Measurements from ENCODE around the gene MORN1.

MORN1 gene

GRCh38 chr1:2318314-2319278 lies 72.8 kb downstream of the MORN1 start:
- TF ChIP-seq, protein P1, sequence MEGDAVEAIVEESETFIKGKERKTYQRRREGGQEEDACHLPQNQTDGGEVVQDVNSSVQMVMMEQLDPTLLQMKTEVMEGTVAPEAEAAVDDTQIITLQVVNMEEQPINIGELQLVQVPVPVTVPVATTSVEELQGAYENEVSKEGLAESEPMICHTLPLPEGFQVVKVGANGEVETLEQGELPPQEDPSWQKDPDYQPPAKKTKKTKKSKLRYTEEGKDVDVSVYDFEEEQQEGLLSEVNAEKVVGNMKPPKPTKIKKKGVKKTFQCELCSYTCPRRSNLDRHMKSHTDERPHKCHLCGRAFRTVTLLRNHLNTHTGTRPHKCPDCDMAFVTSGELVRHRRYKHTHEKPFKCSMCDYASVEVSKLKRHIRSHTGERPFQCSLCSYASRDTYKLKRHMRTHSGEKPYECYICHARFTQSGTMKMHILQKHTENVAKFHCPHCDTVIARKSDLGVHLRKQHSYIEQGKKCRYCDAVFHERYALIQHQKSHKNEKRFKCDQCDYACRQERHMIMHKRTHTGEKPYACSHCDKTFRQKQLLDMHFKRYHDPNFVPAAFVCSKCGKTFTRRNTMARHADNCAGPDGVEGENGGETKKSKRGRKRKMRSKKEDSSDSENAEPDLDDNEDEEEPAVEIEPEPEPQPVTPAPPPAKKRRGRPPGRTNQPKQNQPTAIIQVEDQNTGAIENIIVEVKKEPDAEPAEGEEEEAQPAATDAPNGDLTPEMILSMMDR (IDR thresholded peaks at IDR 0.05; ENCODE audit: insufficient read depth, low read length, missing control alignments), result no peak
- no peak for DNase-seq (ENCODE audit: low read depth, low spot score)
- ChIA-PET POLR2A (no interaction called here), CTCF (interaction anchor here (1.2 to 1.4 kb wide), 2 partner anchors 12 to 123 kb away, joined by 3 to 6 read pairs; partner anchors contain the start of gene FAAP20)
- no peak overlapping the region for H3K4me3 ChIP-seq (ENCODE audit: low read depth, low read length)

GRCh38 chr1:2317230-2318065 lies 73.9 kb downstream of the MORN1 start:
- TF ChIP-seq, protein P1 (IDR thresholded peaks at IDR 0.05; ENCODE audit: insufficient read depth, low read length, missing control alignments), result no peak
- CTCF ChIA-PET, result interaction anchor here (1.3 to 7.5 kb wide), 7 partner anchors 26 to 122 kb away, joined by 3 to 43 read pairs (median 5); partner anchors contain the start of gene FAAP20
- POLR2A ChIA-PET, result interaction anchor here (1.0 kb wide), 1 partner anchor 87 kb away, joined by 5 read pairs; no protein-coding TSS in a partner anchor
- H3K4me3 ChIP-seq (ENCODE audit: low read depth, low read length), result no peak overlapping the region
- DNase-seq (ENCODE audit: low read depth, low spot score), result no peak

- ChIA-PET CTCF (interaction anchor here (0.7 to 7.5 kb wide), 12 partner anchors 10 to 121 kb away, joined by 3 to 43 read pairs (median 4); partner anchors contain the start of gene FAAP20), POLR2A (interaction anchor here (1.0 to 1.1 kb wide), 2 partner anchors 87 to 88 kb away, joined by 3 to 5 read pairs; no protein-coding TSS in a partner anchor)
- TF ChIP-seq, protein P1 (IDR thresholded peaks at IDR 0.05; ENCODE audit: insufficient read depth, low read length, missing control alignments), result no peak
- no peak overlapping the region for H3K4me3 ChIP-seq (ENCODE audit: low read depth, low read length)
- DNase-seq (ENCODE audit: low read depth, low spot score), result no peak
Measured at GRCh38 chr1:2316451-2316961, 74.8 kb downstream of the MORN1 start.

GRCh38 chr1:2315674-2316450 lies 75.5 kb downstream of the MORN1 start:
- ChIA-PET POLR2A (interaction anchor here (0.5 to 1.5 kb wide), 5 partner anchors 19 to 117 kb away, joined by 3 to 7 read pairs (median 3); no protein-coding TSS in a partner anchor), CTCF (interaction anchor here (0.6 to 7.5 kb wide), 23 partner anchors 8 to 120 kb away, joined by 3 to 43 read pairs (median 4); partner anchors contain the start of gene FAAP20)
- TF ChIP-seq, protein P1 (IDR thresholded peaks at IDR 0.05; ENCODE audit: insufficient read depth, low read length, missing control alignments), result no peak
- no peak for DNase-seq (ENCODE audit: low read depth, low spot score)
- no peak overlapping the region for H3K4me3 ChIP-seq (ENCODE audit: low read depth, low read length)

All from AG04449 (cell line).